ENCODE measurements around the gene SHC2.

SHC2 gene

GRCh38 chr19:377801-378581 is 82.8 kb downstream of the SHC2 start:
- ATAC-seq (no peak), DNase-seq (ENCODE audit: low spot score in 2 of 2) (no peak)
- Mint-ChIP-seq H3K9me3 (peaks cover 3% of the 10 kb centered on the region), H3K36me3 (peaks cover 6% of the 10 kb centered on the region), H3K4me3 (no peak overlapping the region), H3K27ac (peak overlapping the region; percentile 78), H3K4me1 (peaks cover 24% of the 10 kb centered on the region)

GRCh38 chr19:376111-376470 is 84.7 kb downstream of the SHC2 start:
- Mint-ChIP-seq H3K27ac (no peak overlapping the region), H3K36me3 (peaks cover 6% of the 10 kb centered on the region), H3K4me3 (no peak overlapping the region), H3K4me1 (peaks cover 19% of the 10 kb centered on the region), H3K9me3 (no peaks in the 10 kb centered on the region)
- DNase-seq (ENCODE audit: low spot score in 2 of 2) (no peak), ATAC-seq (no peak)

- Mint-ChIP-seq H3K4me3 (no peak overlapping the region), H3K27ac (no peak overlapping the region), H3K36me3 (peaks cover 6% of the 10 kb centered on the region), H3K4me1 (peaks cover 16% of the 10 kb centered on the region), H3K9me3 (no peaks in the 10 kb centered on the region)
- DNase-seq (ENCODE audit: low spot score in 2 of 2) (no peak), ATAC-seq (no peak)
These were observed 85.3 kb downstream of the SHC2 start for GRCh38 chr19:375395-376110.

- H3K36me3 Mint-ChIP-seq: peaks cover 6% of the 10 kb centered on the region
- H3K4me3 Mint-ChIP-seq: no peak overlapping the region
- ATAC-seq (no peak), DNase-seq (ENCODE audit: low spot score in 2 of 2) (no peak)
- no peak overlapping the region for H3K27ac Mint-ChIP-seq
- no peaks in the 10 kb centered on the region for H3K9me3 Mint-ChIP-seq
- peaks cover 14% of the 10 kb centered on the region for H3K4me1 Mint-ChIP-seq
These were observed 86.0 kb downstream of the SHC2 start for GRCh38 chr19:374886-375235.

DNA sequence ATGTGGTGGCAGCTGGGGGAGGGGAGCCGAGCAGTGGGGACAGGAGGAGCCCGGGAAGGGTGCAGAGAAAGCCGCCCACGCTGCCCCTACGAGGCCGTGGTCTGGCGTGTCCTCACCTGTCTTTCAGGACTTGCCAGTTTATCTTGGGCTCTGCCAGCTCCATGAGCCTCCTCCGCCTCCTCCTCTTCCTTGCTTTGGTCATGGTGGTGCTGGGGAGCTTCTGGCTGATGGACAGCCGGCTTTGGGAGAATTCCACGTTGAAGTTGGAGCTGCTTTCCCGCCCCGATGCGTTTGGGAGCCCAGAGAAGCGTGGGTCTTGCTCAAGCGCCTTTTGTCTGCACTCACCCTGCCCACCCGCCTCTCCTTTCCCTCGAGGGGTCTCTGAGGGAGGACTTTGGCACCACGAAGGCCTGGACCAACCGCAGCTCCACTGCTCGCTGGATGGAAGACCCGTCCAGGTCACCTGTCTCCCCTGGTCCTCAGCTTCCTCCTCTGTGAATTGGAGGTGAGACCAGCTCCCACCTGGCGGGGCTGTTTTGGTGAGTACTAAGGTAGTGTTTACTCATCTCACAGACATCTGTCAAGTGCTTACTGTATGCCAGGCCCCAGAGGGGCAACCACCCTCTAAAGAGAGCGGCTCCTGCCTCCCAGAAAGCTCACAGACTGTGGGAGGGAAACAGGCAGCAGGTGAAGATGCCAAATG is 86.5 kb downstream of the SHC2 start:
- Mint-ChIP-seq H3K4me1 (peaks cover 14% of the 10 kb centered on the region), H3K4me3 (no peak overlapping the region), H3K27ac (no peak overlapping the region), H3K36me3 (peaks cover 6% of the 10 kb centered on the region), H3K9me3 (no peaks in the 10 kb centered on the region)
- no peak for ATAC-seq
- DNase-seq (ENCODE audit: low spot score in 2 of 2): no peak

DNA sequence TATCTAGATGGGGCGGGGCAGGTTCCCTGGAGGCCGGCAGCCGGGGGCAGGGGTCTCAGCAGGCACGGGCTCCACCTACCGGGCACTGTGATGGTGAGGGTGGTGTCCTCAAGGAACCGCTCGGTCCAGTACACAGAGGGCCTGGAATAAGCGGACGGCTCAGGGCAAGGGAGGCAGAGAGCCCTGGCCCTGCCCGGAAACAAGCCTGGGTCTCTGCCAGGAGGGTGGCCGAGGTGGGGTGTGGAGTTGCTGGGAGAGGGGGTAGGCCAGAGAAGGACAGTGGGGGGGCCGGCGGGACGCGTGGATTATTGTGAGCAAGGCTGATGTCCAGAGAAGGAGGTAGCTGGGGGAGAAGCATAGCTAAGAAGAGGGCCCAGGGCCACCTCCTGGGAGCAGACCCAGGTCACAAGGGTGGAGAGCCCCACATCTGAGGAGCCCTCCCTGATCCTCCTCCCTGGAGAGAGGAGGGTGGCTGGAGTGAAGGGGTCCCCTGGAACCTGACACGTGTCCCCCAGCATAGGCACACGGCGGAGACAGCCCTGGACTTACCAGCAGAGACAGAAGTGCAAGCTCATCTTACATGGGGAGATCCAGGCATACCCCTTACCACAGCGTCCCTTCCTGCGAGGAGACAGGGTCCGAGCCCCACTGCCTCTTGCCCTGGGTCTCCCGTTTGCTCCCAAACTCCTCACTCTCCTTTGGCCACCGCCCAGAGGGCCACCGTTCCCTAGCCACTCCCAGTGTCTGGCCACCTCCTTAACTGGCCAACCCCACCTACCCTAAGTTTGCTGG is 87.2 kb downstream of the SHC2 start:
- H3K4me1 Mint-ChIP-seq: peaks cover 14% of the 10 kb centered on the region
- H3K9me3 Mint-ChIP-seq: no peaks in the 10 kb centered on the region
- no peak overlapping the region for H3K4me3 Mint-ChIP-seq
- H3K36me3 Mint-ChIP-seq: peaks cover 6% of the 10 kb centered on the region
- ATAC-seq: peak; percentile 25
- H3K27ac Mint-ChIP-seq: no peak overlapping the region
- DNase-seq (ENCODE audit: low spot score in 2 of 2): no peak

DNA sequence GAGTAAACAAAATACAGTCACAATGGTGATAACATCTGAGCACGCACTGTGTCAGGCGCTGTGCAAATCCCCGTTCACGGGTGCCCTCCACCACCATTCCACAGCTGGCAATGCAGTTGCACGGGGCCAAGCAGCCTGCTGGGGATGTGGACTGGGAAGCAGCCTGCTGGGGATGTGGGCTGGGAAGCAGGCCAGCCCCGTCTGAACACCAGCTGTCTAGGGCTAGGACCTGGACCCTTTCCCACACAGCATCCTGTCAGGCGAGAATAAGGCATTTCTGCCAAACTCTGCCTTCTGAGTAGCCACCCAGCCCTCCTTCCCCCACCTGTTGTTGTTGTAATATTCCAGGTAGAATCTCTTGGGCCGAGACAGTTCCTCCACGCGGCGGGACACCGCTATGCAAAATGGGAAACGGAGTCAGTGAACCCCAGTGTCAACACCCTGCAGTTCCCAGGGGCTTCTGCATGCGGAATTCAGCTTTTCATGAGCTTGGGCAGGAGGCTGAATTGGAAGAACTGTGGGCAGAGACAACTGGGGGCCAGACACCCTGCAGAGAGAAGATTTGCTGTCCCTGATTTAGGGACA is 88.4 kb downstream of the SHC2 start:
- H3K4me3 Mint-ChIP-seq: no peak overlapping the region
- DNase-seq (ENCODE audit: low spot score in 2 of 2): no peak
- H3K27ac Mint-ChIP-seq: no peak overlapping the region
- no peaks in the 10 kb centered on the region for H3K9me3 Mint-ChIP-seq
- H3K4me1 Mint-ChIP-seq: peaks cover 8% of the 10 kb centered on the region
- ATAC-seq: no peak
- H3K36me3 Mint-ChIP-seq: no peaks in the 10 kb centered on the region

- no peak for ATAC-seq
These were observed 89.2 kb downstream of the SHC2 start for GRCh38 chr19:371501-372168.

DNA sequence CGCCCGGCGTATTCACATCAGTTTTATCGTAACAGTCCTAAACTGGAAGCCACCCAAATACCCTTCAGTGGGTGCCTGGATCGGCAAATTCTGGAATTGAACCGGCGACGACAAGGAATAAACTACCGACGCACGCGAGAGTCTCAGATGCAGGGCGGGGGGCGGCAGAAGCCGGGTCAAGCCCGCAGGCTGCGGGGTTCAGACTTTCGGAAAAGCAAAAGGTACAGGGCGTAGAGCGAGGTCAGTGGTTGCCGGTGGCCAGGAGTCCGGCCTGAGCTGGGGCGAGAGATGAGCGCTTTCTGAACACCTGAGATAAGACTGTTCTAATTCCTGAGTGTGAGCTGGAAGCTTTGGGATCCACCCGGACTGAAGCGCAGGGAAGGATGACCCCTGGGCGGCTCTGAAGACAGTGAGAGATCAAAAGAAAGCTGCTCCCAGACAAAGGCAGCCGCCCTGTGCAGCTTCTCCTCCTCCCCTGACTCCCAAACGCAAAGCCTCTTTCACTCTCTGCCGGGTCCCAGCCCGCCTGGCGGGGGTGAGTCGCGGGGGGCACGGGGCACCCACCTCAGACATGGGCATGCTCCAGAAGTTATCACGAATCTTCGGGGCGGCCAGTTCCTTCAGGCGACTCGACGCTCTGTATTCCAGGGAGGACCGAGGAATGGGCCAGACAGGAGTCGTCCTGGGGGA is 90.0 kb downstream of the SHC2 start:
- peaks cover 8% of the 10 kb centered on the region for H3K4me1 Mint-ChIP-seq
- ATAC-seq (no peak), DNase-seq (ENCODE audit: low spot score in 2 of 2) (no peak)
- H3K27ac Mint-ChIP-seq: no peak overlapping the region
- H3K36me3 Mint-ChIP-seq: no peaks in the 10 kb centered on the region
- no peaks in the 10 kb centered on the region for H3K9me3 Mint-ChIP-seq
- H3K4me3 Mint-ChIP-seq: no peak overlapping the region

More at GRCh38 chr19:371501-372168, 89.2 kb downstream of the SHC2 start:
- H3K4me1 Mint-ChIP-seq: peaks cover 8% of the 10 kb centered on the region
- H3K9me3 Mint-ChIP-seq: no peaks in the 10 kb centered on the region
- H3K4me3 Mint-ChIP-seq: no peak overlapping the region
- H3K27ac Mint-ChIP-seq: no peak overlapping the region
- no peaks in the 10 kb centered on the region for H3K36me3 Mint-ChIP-seq
- no peak for DNase-seq (ENCODE audit: low spot score in 2 of 2)

- DNase-seq (ENCODE audit: low spot score in 2 of 2): no peak
- H3K36me3 Mint-ChIP-seq: no peaks in the 10 kb centered on the region
- peaks cover 8% of the 10 kb centered on the region for H3K4me1 Mint-ChIP-seq
- no peak overlapping the region for H3K27ac Mint-ChIP-seq
- no peak overlapping the region for H3K4me3 Mint-ChIP-seq
- ATAC-seq: no peak
- H3K9me3 Mint-ChIP-seq: no peaks in the 10 kb centered on the region
These were observed 91.0 kb downstream of the SHC2 start for GRCh38 chr19:369876-370275.

- Mint-ChIP-seq H3K27ac (no peak overlapping the region), H3K9me3 (no peaks in the 10 kb centered on the region), H3K4me3 (no peak overlapping the region), H3K4me1 (peaks cover 8% of the 10 kb centered on the region), H3K36me3 (no peaks in the 10 kb centered on the region)
- ATAC-seq (no peak), DNase-seq (ENCODE audit: low spot score in 2 of 2) (no peak)
These were observed 91.6 kb downstream of the SHC2 start for GRCh38 chr19:369256-369655.

GRCh38 chr19:368630-369024 is 92.2 kb downstream of the SHC2 start:
- DNase-seq (ENCODE audit: low spot score in 2 of 2) (no peak), ATAC-seq (no peak)
- Mint-ChIP-seq H3K4me3 (no peak overlapping the region), H3K9me3 (no peaks in the 10 kb centered on the region), H3K27ac (no peak overlapping the region), H3K36me3 (no peaks in the 10 kb centered on the region), H3K4me1 (peaks cover 8% of the 10 kb centered on the region)

DNA sequence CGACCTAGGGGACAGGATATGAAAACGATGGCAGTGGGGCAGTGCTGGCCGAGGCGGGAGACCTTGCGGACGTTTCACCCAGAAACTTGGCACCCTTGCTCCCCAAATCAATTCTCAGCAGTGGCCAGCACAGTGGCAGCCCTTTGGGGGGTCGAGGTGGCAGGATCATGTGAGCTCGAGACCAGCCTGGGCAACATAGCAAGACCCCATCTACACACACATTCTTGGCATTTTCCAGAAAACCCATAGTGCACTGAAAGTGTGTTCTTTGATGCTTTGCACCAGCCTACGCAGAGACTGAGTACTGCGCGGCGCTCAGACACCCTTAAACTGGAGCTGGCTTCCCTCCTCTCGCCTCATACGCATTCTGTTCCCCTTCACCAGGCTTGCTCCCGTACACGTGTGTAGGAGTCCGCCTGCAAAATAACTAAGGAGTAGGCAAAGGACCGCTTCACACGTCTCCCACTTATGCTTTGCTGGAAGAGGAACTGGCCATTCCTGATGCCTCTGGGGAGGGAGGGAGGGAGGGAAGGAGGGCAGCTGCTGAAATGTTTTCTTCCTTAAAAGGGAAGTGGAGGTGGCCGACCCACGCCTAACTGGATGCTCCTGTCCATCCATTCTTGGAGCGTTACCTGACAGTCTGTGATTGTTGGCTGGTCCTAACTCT is 92.7 kb downstream of the SHC2 start:
- no peak for DNase-seq (ENCODE audit: low spot score in 2 of 2)
- no peaks in the 10 kb centered on the region for H3K36me3 Mint-ChIP-seq
- no peaks in the 10 kb centered on the region for H3K9me3 Mint-ChIP-seq

DNA sequence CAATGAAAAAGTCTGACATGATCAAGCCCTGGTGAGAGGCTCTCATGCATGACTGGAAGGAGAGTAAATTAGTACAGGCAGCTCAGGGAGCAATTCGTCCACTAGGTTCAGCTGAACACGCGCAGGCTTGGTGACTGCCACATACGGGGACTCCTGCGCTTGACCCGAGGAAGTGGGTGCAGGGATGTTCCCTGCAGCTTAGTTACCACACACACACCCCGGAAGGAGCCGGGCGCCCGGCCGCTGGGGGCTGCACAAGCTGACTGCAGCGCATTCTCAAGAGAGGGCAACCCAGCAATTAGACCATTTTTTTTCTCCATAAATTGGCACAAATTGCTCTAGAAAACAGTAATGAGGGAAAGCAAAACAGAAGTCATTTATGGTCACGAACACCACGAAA is 93.3 kb downstream of the SHC2 start:
- peaks cover 8% of the 10 kb centered on the region for H3K4me1 Mint-ChIP-seq

More for the DNA sequence above, 92.7 kb downstream of the SHC2 start:
- peaks cover 8% of the 10 kb centered on the region for H3K4me1 Mint-ChIP-seq
- no peak for ATAC-seq
- no peak overlapping the region for H3K27ac Mint-ChIP-seq
- no peak overlapping the region for H3K4me3 Mint-ChIP-seq

More for the DNA sequence above, 93.3 kb downstream of the SHC2 start:
- no peak overlapping the region for H3K4me3 Mint-ChIP-seq
- H3K9me3 Mint-ChIP-seq: no peaks in the 10 kb centered on the region
- H3K36me3 Mint-ChIP-seq: no peaks in the 10 kb centered on the region
- DNase-seq (ENCODE audit: low spot score in 2 of 2) (no peak), ATAC-seq (no peak)
- H3K27ac Mint-ChIP-seq: no peak overlapping the region
